AG10803 (cell line): Measurements from ENCODE around the gene ERC1.
"Not testable (repeated sequence)": the region's sequence is repeated elsewhere in the genome, so short reads cannot be mapped to it uniquely, and the experiment has no call there.

ENCODE experiments used
- DNase-seq: peaks from one replicate; pipeline ENCODE4 v3.0.0; 2010; ENCODE audit warnings: low read depth
- H3K4me3 ChIP-seq: 2 replicates; pipeline ENCODE4 v1.5.1; 2011; ENCODE audit warnings: mild to moderate bottlenecking, low read length, control low read depth
- TF ChIP-seq, protein P1 (sequence below): conservative IDR thresholded peaks from 2 replicates; pipeline ENCODE4 v1.5.1; 2011; ENCODE audit warnings: mild to moderate bottlenecking, low read length, control low read depth, inconsistent platforms

Gene ERC1

DNA sequence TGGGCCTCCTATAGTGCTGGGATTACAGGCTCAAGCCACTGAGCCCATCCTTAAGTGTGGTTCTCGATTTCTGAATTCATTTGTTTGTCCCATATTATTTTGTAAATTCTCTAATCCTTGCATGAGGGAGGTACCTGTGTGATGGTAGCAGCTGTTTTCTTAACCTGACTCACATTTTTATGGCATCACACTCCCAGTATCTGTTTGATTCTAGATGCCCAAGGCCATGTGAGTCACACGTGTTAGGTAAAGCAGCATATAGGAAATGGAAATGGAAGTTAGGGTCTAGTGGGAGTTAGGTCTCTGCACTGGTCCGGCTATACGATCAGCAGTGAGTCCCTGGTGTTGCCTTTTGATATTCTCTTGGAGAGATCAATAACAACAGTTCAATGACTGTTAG is 198.1 kb downstream of the ERC1 start:
- no peak overlapping the region for H3K4me3 ChIP-seq
- DNase-seq: no peak
- TF ChIP-seq, protein P1, sequence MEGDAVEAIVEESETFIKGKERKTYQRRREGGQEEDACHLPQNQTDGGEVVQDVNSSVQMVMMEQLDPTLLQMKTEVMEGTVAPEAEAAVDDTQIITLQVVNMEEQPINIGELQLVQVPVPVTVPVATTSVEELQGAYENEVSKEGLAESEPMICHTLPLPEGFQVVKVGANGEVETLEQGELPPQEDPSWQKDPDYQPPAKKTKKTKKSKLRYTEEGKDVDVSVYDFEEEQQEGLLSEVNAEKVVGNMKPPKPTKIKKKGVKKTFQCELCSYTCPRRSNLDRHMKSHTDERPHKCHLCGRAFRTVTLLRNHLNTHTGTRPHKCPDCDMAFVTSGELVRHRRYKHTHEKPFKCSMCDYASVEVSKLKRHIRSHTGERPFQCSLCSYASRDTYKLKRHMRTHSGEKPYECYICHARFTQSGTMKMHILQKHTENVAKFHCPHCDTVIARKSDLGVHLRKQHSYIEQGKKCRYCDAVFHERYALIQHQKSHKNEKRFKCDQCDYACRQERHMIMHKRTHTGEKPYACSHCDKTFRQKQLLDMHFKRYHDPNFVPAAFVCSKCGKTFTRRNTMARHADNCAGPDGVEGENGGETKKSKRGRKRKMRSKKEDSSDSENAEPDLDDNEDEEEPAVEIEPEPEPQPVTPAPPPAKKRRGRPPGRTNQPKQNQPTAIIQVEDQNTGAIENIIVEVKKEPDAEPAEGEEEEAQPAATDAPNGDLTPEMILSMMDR: no peak

- no peak for DNase-seq
- TF ChIP-seq, protein P1: no peak
- H3K4me3 ChIP-seq: no peak overlapping the region
Measured at GRCh38 chr12:1195513-1195912, 204.5 kb downstream of the ERC1 start.

- no peak overlapping the region for H3K4me3 ChIP-seq
- DNase-seq: peak; percentile 50
- TF ChIP-seq, protein P1: no peak
Measured at GRCh38 chr12:1197264-1198018, 206.4 kb downstream of the ERC1 start.

GRCh38 chr12:1198854-1199253 is 207.8 kb downstream of the ERC1 start:
- DNase-seq, H3K4me3 ChIP-seq: not testable (repeated sequence)

- TF ChIP-seq, protein P1: no peak
- DNase-seq: no peak
- H3K4me3 ChIP-seq: no peak overlapping the region
Measured at GRCh38 chr12:1199700-1200099, 208.7 kb downstream of the ERC1 start.

- TF ChIP-seq, protein P1: no peak
- no peak for DNase-seq
- H3K4me3 ChIP-seq: no peak overlapping the region
Measured at GRCh38 chr12:1201030-1201429, 210.0 kb downstream of the ERC1 start.

GRCh38 chr12:1201886-1202285 is 210.9 kb downstream of the ERC1 start:
- DNase-seq: no peak
- TF ChIP-seq, protein P1: no peak
- no peak overlapping the region for H3K4me3 ChIP-seq

GRCh38 chr12:1203735-1204019 is 212.7 kb downstream of the ERC1 start:
- TF ChIP-seq, protein P1: no peak
- H3K4me3 ChIP-seq: no peak overlapping the region
- DNase-seq: peak; percentile 48
